Caco-2 (cell line): ENCODE results near the gene POLD1. TPM values are rescaled to one million over a fixed set of nuclear protein-coding genes. Genes with fewer than 3 reads are reported as not detected.

Experiments
- BruUV-seq: library from RNA; stranded (reverse); fragments of 400-500 nt; replicated peaks from 2 replicates; lab custom pipeline; 2021; lab: Mats Ljungman, UMichigan
- CTCF ChIA-PET: fragments of 300-600 bp; sonication (Branson Sonifier 250); formaldehyde crosslinking; loops from one replicate; lab custom pipeline; 2022; ENCODE audit warnings: antibody characterized with exemption; lab: Charles Lee
- POLR2A ChIA-PET: fragments of 300-600 bp; sonication (Branson Sonifier 250); formaldehyde crosslinking; loops from one replicate; lab custom pipeline; 2022; ENCODE audit warnings: antibody characterized with exemption; lab: Charles Lee
- DNase-seq, 2 experiments: peaks; one replicate each; pipeline versions ENCODE4 v3.0.0 to v3.0.0-alpha.2; 2020 to 2022
- H3K27me3 ChIP-seq: replicated peaks from 2 replicates; pipeline ENCODE4 v1.6.0; 2011; ENCODE audit warnings: low read length; ENCODE audit not compliant: control insufficient read depth, insufficient read depth
- H3K36me3 ChIP-seq: 2 replicates; pipeline ENCODE4 v1.5.1; 2011; ENCODE audit warnings: low read length; ENCODE audit not compliant: control insufficient read depth, insufficient read depth
- H3K4me1 ChIP-seq: fragments of 250-450 bp; sonication (Bioruptor Pico); 2 replicates; pipeline ENCODE4 v1.5.1; 2020; ENCODE audit warnings: mild to moderate bottlenecking
- H3K4me3 ChIP-seq: 2 replicates; pipeline ENCODE4 v1.5.1; 2011; ENCODE audit warnings: low read depth, mild to moderate bottlenecking, control low read depth, low read length
- H3K9me3 ChIP-seq: fragments of 250-450 bp; sonication (Bioruptor Pico); 2 replicates; pipeline ENCODE4 v1.5.1; 2020; ENCODE audit warnings: mild to moderate bottlenecking, moderate library complexity
- H3K27ac Mint-ChIP-seq: one replicate; pipeline ENCODE4 v1.8.0; 2022; ENCODE audit warnings: mixed read lengths; ENCODE audit not compliant: unreplicated experiment
- H3K27me3 Mint-ChIP-seq: one replicate; pipeline ENCODE4 v1.8.0; 2022; ENCODE audit warnings: mixed read lengths; ENCODE audit not compliant: insufficient read depth, unreplicated experiment
- H3K36me3 Mint-ChIP-seq: one replicate; pipeline ENCODE4 v1.8.0; 2022; ENCODE audit warnings: mild to moderate bottlenecking, mixed read lengths; ENCODE audit not compliant: insufficient read depth, unreplicated experiment
- H3K4me1 Mint-ChIP-seq: one replicate; pipeline ENCODE4 v1.8.0; 2022; ENCODE audit warnings: low read depth, mixed read lengths; ENCODE audit not compliant: unreplicated experiment
- H3K4me3 Mint-ChIP-seq: one replicate; pipeline ENCODE4 v1.8.0; 2022; ENCODE audit warnings: mild to moderate bottlenecking, moderate library complexity, mixed read lengths; ENCODE audit not compliant: unreplicated experiment
- H3K9me3 Mint-ChIP-seq: one replicate; pipeline ENCODE4 v1.8.0; 2022; ENCODE audit warnings: mixed read lengths; ENCODE audit not compliant: unreplicated experiment
- CTCF ChIP-seq, 2 experiments: fragments of 200-600 bp in 1 of 2; IDR thresholded peaks; 1 replicate in 1 of 2; 2 replicates in 1 of 2; pipeline versions ENCODE4 v1.5.1 to v1.8.0; 2011 to 2022; ENCODE audit warnings: antibody characterized with exemption in 1 of 2, control low read depth in 1 of 2, inconsistent platforms in 1 of 2, low read depth in 1 of 2, low read length in 1 of 2, mild to moderate bottlenecking in 1 of 2, moderate library complexity in 1 of 2; ENCODE audit not compliant: insufficient read depth in 1 of 2, severe bottlenecking in 1 of 2, unreplicated experiment in 1 of 2
- intact Hi-C: fragments of 100-400 bp; cut with micrococcal nuclease; formaldehyde crosslinking; loops from one replicate; pipeline ENCODE4 v1.10.0; 2022; ENCODE audit not compliant: unreplicated experiment
- total RNA-seq: library from RNA; stranded (reverse); gene quantifications from 2 replicates; pipeline ENCODE4 v1.2.3, GENCODE V29; 2022

Gene POLD1
- total RNA-seq, 1 experiment from 2014 or later = 128 TPM

- DNase-seq = no peak
- Mint-ChIP-seq H3K36me3 (no peaks in the 10 kb centered on the region), H3K4me3 (no peak overlapping the region), H3K27me3 (no peaks in the 10 kb centered on the region), H3K27ac (no peak overlapping the region), H3K9me3 (peaks cover 19% of the 10 kb centered on the region), H3K4me1 (no peaks in the 10 kb centered on the region)
- ChIA-PET CTCF (no interaction called here), POLR2A (no interaction called here)
- no TSS peak for BruUV-seq
- intact Hi-C loops = no loop called here
- no peaks in the 10 kb centered on the region for H3K9me3 ChIP-seq
- no peaks in the 10 kb centered on the region for H3K4me1 ChIP-seq
- no peak for TF ChIP-seq CTCF (IDR thresholded peaks at IDR 0.05; ENCODE audit: insufficient read depth in 1 of 2, low read depth in 1 of 2, low read length in 1 of 2, severe bottlenecking in 1 of 2, unreplicated experiment in 1 of 2)
- H3K36me3 ChIP-seq = no peaks in the 10 kb centered on the region
- H3K4me3 ChIP-seq = no peak overlapping the region
- H3K27me3 ChIP-seq = no peaks in the 10 kb centered on the region
Measured at GRCh38 chr19:50453243-50453642, 69.1 kb downstream of the POLD1 start.

GRCh38 chr19:50455992-50456391, 71.8 kb downstream of the POLD1 start:
- H3K4me3 Mint-ChIP-seq = no peak overlapping the region
- H3K4me1 Mint-ChIP-seq = peaks cover under 1% of the 10 kb centered on the region
- H3K4me3 ChIP-seq = no peak overlapping the region
- H3K27ac Mint-ChIP-seq = no peak overlapping the region
- H3K9me3 ChIP-seq = no peaks in the 10 kb centered on the region
- ChIA-PET POLR2A (no interaction called here), CTCF (no interaction called here)
- H3K27me3 Mint-ChIP-seq = no peaks in the 10 kb centered on the region
- H3K27me3 ChIP-seq = no peaks in the 10 kb centered on the region
- H3K36me3 ChIP-seq = no peaks in the 10 kb centered on the region
- peaks cover 19% of the 10 kb centered on the region for H3K9me3 Mint-ChIP-seq
- intact Hi-C loops = no loop called here
- BruUV-seq = no TSS peak
- no peak for DNase-seq
- H3K36me3 Mint-ChIP-seq = no peaks in the 10 kb centered on the region
- no peak for TF ChIP-seq CTCF (IDR thresholded peaks at IDR 0.05; ENCODE audit: insufficient read depth in 1 of 2, low read depth in 1 of 2, low read length in 1 of 2, severe bottlenecking in 1 of 2, unreplicated experiment in 1 of 2)
- H3K4me1 ChIP-seq = peaks cover 14% of the 10 kb centered on the region

GRCh38 chr19:50457300-50457699, 73.2 kb downstream of the POLD1 start:
- H3K9me3 ChIP-seq = no peaks in the 10 kb centered on the region

More at GRCh38 chr19:50457300-50457699, 73.2 kb downstream of the POLD1 start:
- Mint-ChIP-seq H3K36me3 (no peaks in the 10 kb centered on the region), H3K27ac (no peak overlapping the region), H3K4me1 (peaks cover 7% of the 10 kb centered on the region), H3K9me3 (peaks cover 19% of the 10 kb centered on the region), H3K4me3 (no peak overlapping the region), H3K27me3 (no peaks in the 10 kb centered on the region)
- peaks cover 21% of the 10 kb centered on the region for H3K4me1 ChIP-seq
- BruUV-seq = no TSS peak
- ChIA-PET POLR2A (no interaction called here), CTCF (no interaction called here)
- intact Hi-C loops = no loop called here
- no peaks in the 10 kb centered on the region for H3K36me3 ChIP-seq
- no peak overlapping the region for H3K4me3 ChIP-seq
- no peak for TF ChIP-seq CTCF (IDR thresholded peaks at IDR 0.05; ENCODE audit: insufficient read depth in 1 of 2, low read depth in 1 of 2, low read length in 1 of 2, severe bottlenecking in 1 of 2, unreplicated experiment in 1 of 2)
- no peaks in the 10 kb centered on the region for H3K27me3 ChIP-seq
- DNase-seq = no peak
